Ishikawa (cell line): ENCODE results near the gene ZNF512.

Experiments used
- CEBPB ChIP-seq: IDR thresholded peaks from 2 replicates; pipeline ENCODE4 v1.6.1; 2012
- CREB1 ChIP-seq: IDR thresholded peaks from 2 replicates; pipeline ENCODE4 v1.6.1; 2012; ENCODE audit warnings: low read depth
- EGR1 ChIP-seq: IDR thresholded peaks from 2 replicates; pipeline ENCODE4 v1.6.1; 2012
- EP300 ChIP-seq: IDR thresholded peaks from 2 replicates; pipeline ENCODE4 v1.6.1; 2012; ENCODE audit warnings: borderline replicate concordance
- FOXM1 ChIP-seq: IDR thresholded peaks from 2 replicates; pipeline ENCODE4 v1.6.1; 2012; ENCODE audit warnings: low read depth, borderline replicate concordance
- NFIC ChIP-seq: IDR thresholded peaks from 2 replicates; pipeline ENCODE4 v1.6.1; 2012
- RAD21 ChIP-seq: IDR thresholded peaks from 2 replicates; pipeline ENCODE4 v1.6.1; 2012; ENCODE audit warnings: low read depth
- REST ChIP-seq: IDR thresholded peaks from 2 replicates; pipeline ENCODE4 v1.6.1; 2012; ENCODE audit warnings: low read depth, mild to moderate bottlenecking
- TAF1 ChIP-seq: IDR thresholded peaks from 2 replicates; pipeline ENCODE4 v1.6.1; 2012; ENCODE audit warnings: low read depth, mild to moderate bottlenecking
- TCF12 ChIP-seq: IDR thresholded peaks from 2 replicates; pipeline ENCODE4 v1.6.1; 2012; ENCODE audit warnings: low read depth
- TEAD4 ChIP-seq: IDR thresholded peaks from 2 replicates; pipeline ENCODE4 v1.6.1; 2012
- USF1 ChIP-seq: IDR thresholded peaks from 2 replicates; pipeline ENCODE4 v1.6.1; 2012
- YY1 ChIP-seq: IDR thresholded peaks from 2 replicates; pipeline ENCODE4 v1.6.1; 2012; ENCODE audit warnings: low read depth
- ZBTB7A ChIP-seq: IDR thresholded peaks from 2 replicates; pipeline ENCODE4 v1.6.1; 2012; ENCODE audit warnings: low read depth
- TF ChIP-seq, protein P1 (sequence below): IDR thresholded peaks from 2 replicates; pipeline ENCODE4 v1.6.1; 2012

ZNF512 gene

DNA sequence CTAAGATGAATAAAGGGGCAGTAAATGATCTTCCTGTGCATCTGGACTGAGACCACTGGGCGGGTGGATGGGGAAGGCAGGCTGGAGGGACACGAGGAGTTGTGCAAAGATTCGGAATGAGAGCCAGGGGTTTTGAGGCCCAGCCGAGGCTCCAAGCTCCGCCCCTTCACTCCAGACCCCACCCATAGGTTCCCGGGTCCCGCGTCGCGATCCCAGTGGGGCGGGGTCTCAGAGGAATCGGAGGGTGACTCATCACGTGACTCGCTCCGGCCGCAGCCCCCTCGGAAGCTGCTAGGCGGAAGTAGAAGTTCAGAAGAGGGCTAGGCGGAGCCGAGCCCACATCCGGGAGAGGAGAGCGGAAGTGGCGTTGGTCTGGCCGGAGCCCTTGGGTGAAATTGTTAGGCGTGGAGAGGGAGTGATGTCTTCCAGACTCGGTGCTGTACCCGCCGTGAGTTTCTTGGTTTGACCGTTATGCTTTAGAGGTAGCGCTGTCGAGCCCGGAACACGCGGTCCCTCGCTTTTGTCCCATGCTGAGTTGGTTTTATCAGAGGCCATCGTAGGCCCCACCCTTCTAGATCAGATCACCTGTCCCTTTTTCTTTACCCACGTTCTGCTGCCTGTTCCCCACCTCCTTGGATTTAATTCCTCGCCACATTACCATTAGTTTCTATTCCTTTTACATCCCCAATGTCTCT is at the start of gene ZNF512:
ZNF512 (plus strand) TSS at position 348 of the 695 bp plus-strand sequence; CDS start at position 419, 71 bp downstream.
- TF ChIP-seq TEAD4 (no peak; the same call in 1 of the 2 replicates), FOXM1 (no peak), CREB1 (0 out of 2 replicates have a peak, but pooled peaks have one; percentile 18), ZBTB7A (no peak; the same call in 1 of the 2 replicates), USF1 (peak; percentile 97), REST (no peak), TCF12 (peak; percentile 42; the same call in 1 of the 2 replicates), EGR1 (no peak), TAF1 (peak; percentile 88), YY1 (0 out of 2 replicates have a peak, but pooled peaks have one; percentile 52), NFIC (no peak), CEBPB (peak; percentile 15; the same call in 1 of the 2 replicates), RAD21 (no peak; the same call in 1 of the 2 replicates)
- TF ChIP-seq, protein P1, sequence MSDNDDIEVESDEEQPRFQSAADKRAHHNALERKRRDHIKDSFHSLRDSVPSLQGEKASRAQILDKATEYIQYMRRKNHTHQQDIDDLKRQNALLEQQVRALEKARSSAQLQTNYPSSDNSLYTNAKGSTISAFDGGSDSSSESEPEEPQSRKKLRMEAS: peak; percentile 48; the same call in 1 of the 2 replicates

GRCh38 chr2:27537287-27537686 is 45.6 kb upstream of the ZNF512 start:
- TF ChIP-seq USF1: no peak
- TF ChIP-seq RAD21: no peak
- TF ChIP-seq, protein P1: no peak
- TF ChIP-seq FOXM1: no peak
- no peak for TF ChIP-seq CREB1
- no peak for TF ChIP-seq NFIC
- TF ChIP-seq CEBPB: no peak
- no peak for TF ChIP-seq ZBTB7A
- no peak for TF ChIP-seq REST
- no peak for TF ChIP-seq TAF1
- no peak for TF ChIP-seq TEAD4
- TF ChIP-seq EP300: no peak
- TF ChIP-seq EGR1: no peak
- no peak for TF ChIP-seq TCF12
- no peak for TF ChIP-seq YY1

GRCh38 chr2:27544143-27544821 is 38.6 kb upstream of the ZNF512 start:
- TF ChIP-seq TAF1: no peak
- no peak for TF ChIP-seq USF1
- TF ChIP-seq EGR1: no peak
- no peak for TF ChIP-seq TCF12
- TF ChIP-seq EP300: no peak
- no peak for TF ChIP-seq TEAD4
- no peak for TF ChIP-seq FOXM1
- TF ChIP-seq REST: no peak
